Right renal cortex interstitium (tissue), 3 donors: ENCODE data around the gene ITGA11. TPM values are rescaled to one million over a fixed set of nuclear protein-coding genes. Genes with fewer than 3 reads are reported as not detected.
"Not testable (repeated sequence)": the region's sequence is repeated elsewhere in the genome, so short reads cannot be mapped to it uniquely, and the experiment has no call there.

Source experiments
- DNase-seq, 3 donors: peaks; one replicate each; pipeline ENCODE4 v3.0.0-alpha.2; 2013; ENCODE audit warnings: low read depth in 3 of 3, low spot score in 2 of 3
- polyA plus RNA-seq, 3 donors: library from polyadenylated mRNA; unstranded; fragments of 120-200 nt; gene quantifications; one replicate each; pipeline ENCODE4 v1.2.1, GENCODE V29; 2013; ENCODE audit not compliant: insufficient read length in 3 of 3

Gene ITGA11
- polyA plus RNA-seq, 3 donors, result 2.0 to 3.9 (median 3.1) TPM

GRCh38 chr15:68399096-68400065, 32.6 kb downstream of the ITGA11 start:
- DNase-seq, result no peak

GRCh38 chr15:68397999-68398398, 34.0 kb downstream of the ITGA11 start:
- not testable (repeated sequence) for DNase-seq

- no peak for DNase-seq
Measured at GRCh38 chr15:68396068-68396467, 35.9 kb downstream of the ITGA11 start.

- no peak for DNase-seq
Measured at GRCh38 chr15:68391121-68391520, 40.8 kb downstream of the ITGA11 start.

GRCh38 chr15:68389936-68390817, 41.8 kb downstream of the ITGA11 start:
- no peak for DNase-seq

- no peak for DNase-seq
Measured at GRCh38 chr15:68389041-68389930, 42.7 kb downstream of the ITGA11 start.

- DNase-seq, result no peak
Measured at GRCh38 chr15:68387381-68388143, 44.4 kb downstream of the ITGA11 start.

GRCh38 chr15:68386587-68387288, 45.2 kb downstream of the ITGA11 start:
- no peak for DNase-seq

- DNase-seq, result no peak
Measured at GRCh38 chr15:68385671-68386586, 46.0 kb downstream of the ITGA11 start.

- no peak for DNase-seq
Measured at GRCh38 chr15:68385240-68385561, 46.8 kb downstream of the ITGA11 start.

- no peak for DNase-seq
Measured at GRCh38 chr15:68384451-68385239, 47.3 kb downstream of the ITGA11 start.

GRCh38 chr15:68383161-68384074, 48.5 kb downstream of the ITGA11 start:
- no peak for DNase-seq

- DNase-seq, result no peak
Measured at GRCh38 chr15:68382286-68383007, 49.5 kb downstream of the ITGA11 start.

- no peak for DNase-seq
Measured at GRCh38 chr15:68380456-68380855, 51.5 kb downstream of the ITGA11 start.

GRCh38 chr15:68379759-68380290, 52.1 kb downstream of the ITGA11 start:
- DNase-seq, result no peak
